Neural progenitor cell (in vitro differentiated cells): ENCODE results near the gene CCL14.

ENCODE experiments used
- CTCF ChIP-seq: fragments of 200-600 bp; sonication (generic); IDR thresholded peaks from 2 replicates; pipeline ENCODE4 v1.5.1; 2017; ENCODE audit warnings: antibody characterized with exemption, mild to moderate bottlenecking
- EZH2 ChIP-seq: fragments of 200-600 bp; sonication (generic); IDR thresholded peaks from 2 replicates; pipeline ENCODE4 v1.6.1; 2017; ENCODE audit warnings: antibody characterized with exemption, mild to moderate bottlenecking, moderate library complexity
- EZH2phosphoT487 ChIP-seq: fragments of 200-600 bp; sonication (generic); IDR thresholded peaks from 2 replicates; pipeline ENCODE4 v1.6.1; 2017; ENCODE audit warnings: antibody characterized with exemption

GRCh38 chr17:35944151-35944550 is 42.4 kb downstream of the CCL14 start:
- TF ChIP-seq CTCF = no peak
- no peak for TF ChIP-seq EZH2
- no peak for TF ChIP-seq EZH2phosphoT487
